Measurements from ENCODE around the gene IL1R1.

GRCh38 chr2:102226171-102226570, 83.6 kb downstream of the IL1R1 start:
- no peak for TF ChIP-seq EZH2 (IDR thresholded peaks at IDR 0.05; ENCODE audit: borderline replicate concordance, control insufficient read depth, low read depth, low read length)
- no peak for TF ChIP-seq MYC (IDR thresholded peaks at IDR 0.05; ENCODE audit: insufficient read depth, insufficient read length, insufficient replicate concordance, low read length, severe bottlenecking)
- TF ChIP-seq RELB (IDR thresholded peaks at IDR 0.05; ENCODE audit: low read depth): no peak
- TF ChIP-seq POLR2A (IDR thresholded peaks at IDR 0.05; ENCODE audit: low read depth, low read length): no peak
- no peak for TF ChIP-seq CTCF (IDR thresholded peaks at IDR 0.05 in 2 of 3, conservative IDR thresholded peaks at IDR 0.05 in 1 of 3; ENCODE audit: control insufficient read depth in 2 of 3, extremely low read depth in 1 of 3, insufficient read depth in 1 of 3, low read depth in 3 of 3, low read length in 3 of 3)
- no peak for TF ChIP-seq FOXM1 (IDR thresholded peaks at IDR 0.05; ENCODE audit: low read depth, low read length)
- TF ChIP-seq TAF1 (IDR thresholded peaks at IDR 0.05; ENCODE audit: borderline replicate concordance, low read depth, low read length): no peak
- no peak for TF ChIP-seq MTA3 (IDR thresholded peaks at IDR 0.05; ENCODE audit: borderline replicate concordance, low read length)
- TF ChIP-seq USF1 (IDR thresholded peaks at IDR 0.05; ENCODE audit: borderline replicate concordance, extremely low read length, insufficient read depth, low read depth, low read length): no peak
- no peak for TF ChIP-seq SMC3 (IDR thresholded peaks at IDR 0.05; ENCODE audit: borderline replicate concordance, low read length)
- no peak for TF ChIP-seq EP300 (IDR thresholded peaks at IDR 0.05; ENCODE audit: borderline replicate concordance in 1 of 2, control insufficient read depth in 1 of 2, low read depth in 2 of 2, low read length in 2 of 2)
